ENCODE measurements around the gene EDEM1. TPM values are rescaled to one million over a fixed set of nuclear protein-coding genes. Genes with fewer than 3 reads are reported as not detected.

Gene EDEM1
- total RNA-seq, 4 donors from 2014 or later: 72.4 to 121 (median 88.9) TPM

DNA sequence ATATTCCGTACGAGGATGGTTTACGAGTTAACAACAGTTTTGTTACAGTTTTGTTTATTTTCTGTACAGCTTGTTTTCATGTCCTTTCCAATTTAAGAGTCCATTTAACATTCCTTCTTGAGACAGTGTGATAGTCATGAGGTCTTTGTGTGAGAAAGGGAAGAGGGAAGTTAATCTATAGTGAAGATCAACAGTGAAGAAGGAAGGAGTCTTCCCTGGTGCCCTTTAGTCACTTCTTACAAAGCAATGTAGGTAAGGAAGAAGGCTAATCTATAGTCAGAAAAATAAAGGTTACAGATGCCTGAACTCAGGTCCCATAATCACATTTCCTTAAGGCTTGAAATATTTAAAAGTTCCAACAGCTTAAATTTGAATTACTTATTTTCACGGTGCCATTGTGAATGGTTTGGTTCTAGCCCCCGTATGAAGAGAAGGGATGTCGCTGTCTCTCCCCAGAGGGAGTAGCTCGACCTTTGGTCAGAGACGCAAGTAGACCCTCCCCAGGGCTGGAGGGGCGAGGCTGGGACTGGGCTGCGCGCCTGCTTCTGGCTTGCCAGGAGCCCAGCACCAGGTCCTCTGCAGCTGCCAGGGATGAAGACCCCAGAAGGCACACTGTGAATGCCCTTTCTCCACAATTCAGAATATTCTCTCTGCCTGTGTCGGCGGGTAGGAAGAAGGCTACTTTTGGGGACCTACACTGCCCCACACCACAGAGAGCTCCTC lies 34.9 kb downstream of the EDEM1 start:
- H3K4me3 ChIP-seq (ENCODE audit: low read depth, poor library complexity, severe bottlenecking): no peak overlapping the region
- 87 to 88% methylated on average over 13 of the region's 13 CpGs for WGBS, 2 donors
- no peak for TF ChIP-seq CTCF (IDR thresholded peaks at IDR 0.05)
- no peak for TF ChIP-seq POLR2A (IDR thresholded peaks at IDR 0.05)
- intact Hi-C loops (cut with DNase I; ENCODE audit: low total_unique reads): no loop called here
- DNase-seq (ENCODE audit: low spot score in 2 of 2): no peak

- no peak for DNase-seq (ENCODE audit: low spot score in 2 of 2)
- no peak for TF ChIP-seq POLR2A (IDR thresholded peaks at IDR 0.05)
- no peak for TF ChIP-seq CTCF (IDR thresholded peaks at IDR 0.05)
- H3K4me3 ChIP-seq (ENCODE audit: low read depth, poor library complexity, severe bottlenecking): no peak overlapping the region
- intact Hi-C loops (cut with DNase I; ENCODE audit: low total_unique reads): no loop called here
- WGBS, 2 donors: 40 to 43% methylated on average over 6 of the region's 6 CpGs
These were observed 39.3 kb downstream of the EDEM1 start for GRCh38 chr3:5226783-5227182.

- no peak for DNase-seq (ENCODE audit: low spot score in 2 of 2)
- WGBS, 2 donors: 50 to 58% methylated on average over 6 of the region's 6 CpGs
- no peak overlapping the region for H3K4me3 ChIP-seq (ENCODE audit: low read depth, poor library complexity, severe bottlenecking)
- intact Hi-C loops (cut with DNase I; ENCODE audit: low total_unique reads): no loop called here
- TF ChIP-seq CTCF (IDR thresholded peaks at IDR 0.05): no peak
- TF ChIP-seq POLR2A (IDR thresholded peaks at IDR 0.05): no peak
These were observed 40.3 kb downstream of the EDEM1 start for GRCh38 chr3:5227812-5228211.

DNA sequence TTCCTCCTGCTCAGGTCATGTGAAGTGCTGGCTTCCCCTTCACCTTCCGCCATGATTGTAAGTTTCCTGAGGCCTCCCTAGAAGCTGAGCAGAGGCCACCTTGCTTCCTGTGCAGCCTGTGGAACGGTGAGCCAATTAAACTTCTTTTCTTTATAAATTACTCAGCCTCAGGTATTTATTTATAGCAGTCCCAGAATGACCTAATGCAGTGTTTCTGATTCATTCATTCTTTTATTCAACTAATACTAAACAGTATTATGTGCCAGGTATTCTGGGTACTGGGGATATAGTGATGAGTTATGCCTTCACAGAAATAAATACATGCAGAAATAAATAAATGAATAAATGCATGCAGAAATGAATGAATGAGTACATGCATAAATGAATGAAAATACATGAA lies 41.9 kb downstream of the EDEM1 start:
- 48 to 49% methylated on average over 2 of the region's 2 CpGs for WGBS, 2 donors
- no peak overlapping the region for H3K4me3 ChIP-seq (ENCODE audit: low read depth, poor library complexity, severe bottlenecking)
- TF ChIP-seq CTCF (IDR thresholded peaks at IDR 0.05) (no peak), POLR2A (IDR thresholded peaks at IDR 0.05) (no peak)
- intact Hi-C loops (cut with DNase I; ENCODE audit: low total_unique reads): no loop called here
- DNase-seq (ENCODE audit: low spot score in 2 of 2): no peak

- WGBS, 2 donors: 28 to 29% methylated on average over 6 of the region's 6 CpGs
These were observed 43.6 kb downstream of the EDEM1 start for GRCh38 chr3:5231074-5231473.

More at GRCh38 chr3:5231074-5231473, 43.6 kb downstream of the EDEM1 start:
- no peak for TF ChIP-seq CTCF (IDR thresholded peaks at IDR 0.05)
- no peak for TF ChIP-seq POLR2A (IDR thresholded peaks at IDR 0.05)
- intact Hi-C loops (cut with DNase I; ENCODE audit: low total_unique reads): no loop called here
- no peak overlapping the region for H3K4me3 ChIP-seq (ENCODE audit: low read depth, poor library complexity, severe bottlenecking)
- DNase-seq (ENCODE audit: low spot score in 2 of 2): no peak
